Measurements from ENCODE around the gene SDHD. TPM values are rescaled to one million over a fixed set of nuclear protein-coding genes. Genes with fewer than 3 reads are reported as not detected.

The SDHD gene
- total and polyA plus RNA-seq, 2 of the 8 experiments (the other 6 are each of a cell fraction or from before 2014, with no cell fraction given): 96.0 to 181 TPM

- no peaks in the 10 kb centered on the region for H3K9me3 ChIP-seq (ENCODE audit: insufficient read depth in 2 of 2, low read depth in 1 of 2, low read length in 1 of 2)
- 92% methylated on average over 11 of the region's 11 CpGs; no CpG with 5 or more reads in 1 of the 2 experiments for WGBS, 2 experiments (ENCODE audit: extremely low coverage in 1 of 2, insufficient coverage in 1 of 2, insufficient read length in 1 of 2, insufficient replicate concordance in 2 of 2, low coverage in 1 of 2, low lambda C conversion rate in 2 of 2, missing lambda C conversion rate in 1 of 2)
- no peak overlapping the region for H3K4me2 ChIP-seq (ENCODE audit: insufficient read depth in 1 of 2, low read depth in 2 of 2, low read length in 2 of 2)
- no peaks in the 10 kb centered on the region for H3K4me1 ChIP-seq (replicated peaks in 1 of 4; ENCODE audit: control insufficient read depth in 3 of 4, insufficient read depth in 4 of 4, low read length in 3 of 4)
- H3K36me3 ChIP-seq (ENCODE audit: control insufficient read depth in 2 of 4, insufficient read depth in 4 of 4, low read length in 3 of 4): peaks cover 0 to 23% (median 9%) of the 10 kb centered on the region in 4 experiments; a peak in 3 of 8 replicates
- no peak overlapping the region for H3K27ac ChIP-seq (ENCODE audit: low read depth, low read length)
- H3K23me2 ChIP-seq (ENCODE audit: low read depth, low read length): no peaks in the 10 kb centered on the region
- no peak overlapping the region for H4K8ac ChIP-seq (ENCODE audit: extremely low read depth, insufficient read depth, low read length)
- FAIRE-seq (no peak), DNase-seq (ENCODE audit: low read depth in 1 of 2, low spot score in 2 of 2) (no peak)
- no peaks in the 10 kb centered on the region for H3K79me2 ChIP-seq (ENCODE audit: control insufficient read depth in 1 of 2, insufficient read depth in 2 of 2, low read length in 2 of 2)
- H2BK20ac ChIP-seq (ENCODE audit: low read length): no peak overlapping the region
- H3K14ac ChIP-seq (ENCODE audit: insufficient read length): no peak overlapping the region
- CTCF ChIA-PET (ENCODE audit: partially characterized antibody): interaction anchor here (0.6 to 12.8 kb wide), 6 partner anchors 8 to 280 kb away, joined by 3 to 104 read pairs (median 3); no protein-coding TSS in a partner anchor
- H2BK12ac ChIP-seq (ENCODE audit: low read depth, low read length): no peak overlapping the region
- no peak overlapping the region for H4K5ac ChIP-seq (ENCODE audit: insufficient read length, low read depth, low read length)
- H3K79me1 ChIP-seq (ENCODE audit: low read depth, low read length): no peaks in the 10 kb centered on the region
- H4K91ac ChIP-seq (replicated peaks; ENCODE audit: insufficient read length, low read length): no peak overlapping the region
- POLR2A ChIA-PET (ENCODE audit: partially characterized antibody): interaction anchor here (1.2 to 2.4 kb wide), 2 partner anchors 9 to 11 kb away, joined by 3 to 6 read pairs; no protein-coding TSS in a partner anchor
- H3K56ac ChIP-seq (replicated peaks; ENCODE audit: insufficient read length, low read depth, low read length): no peak overlapping the region
- no peak for TF ChIP-seq TAF7 (optimal IDR thresholded peaks at IDR 0.05; ENCODE audit: borderline replicate concordance, low read depth, low read length)
- H3K23ac ChIP-seq (ENCODE audit: insufficient read length): no peak overlapping the region
- H2AK5ac ChIP-seq (ENCODE audit: low read depth, low read length): no peak overlapping the region
- H3K27me3 ChIP-seq (replicated peaks in 1 of 4; ENCODE audit: control insufficient read depth in 3 of 4, extremely low read depth in 1 of 4, insufficient read depth in 3 of 4, low read length in 3 of 4): no peaks in the 10 kb centered on the region
- H2BK5ac ChIP-seq (ENCODE audit: low read depth, low read length): no peak overlapping the region
- no peak overlapping the region for H3K18ac ChIP-seq (ENCODE audit: extremely low read depth, low read length)
- no peak overlapping the region for H3K4ac ChIP-seq (replicated peaks; ENCODE audit: insufficient read length, low read depth, low read length)
- no peak overlapping the region for H3K9ac ChIP-seq (replicated peaks in 1 of 4; ENCODE audit: extremely low read depth in 1 of 4, low read depth in 3 of 4, low read length in 3 of 4)
- no peak overlapping the region for H3K4me3 ChIP-seq (ENCODE audit: extremely low read depth in 1 of 4, insufficient read depth in 2 of 4, low read depth in 3 of 4, low read length in 4 of 4)
- no peak overlapping the region for H2BK120ac ChIP-seq (replicated peaks; ENCODE audit: low read depth, low read length)
- no peak overlapping the region for H2BK15ac ChIP-seq (ENCODE audit: low read length)
- no peak overlapping the region for H2AFZ ChIP-seq (ENCODE audit: low read length)
- H4K20me1 ChIP-seq (replicated peaks in 1 of 2; ENCODE audit: control insufficient read depth in 1 of 2, insufficient read depth in 2 of 2, low read length in 2 of 2): peaks cover 0 to 2% of the 10 kb centered on the region in 2 experiments
Measured at GRCh38 chr11:112097734-112098528, 11.3 kb downstream of the SDHD start.

Data from H1 (cell line).